Measurements from ENCODE around the gene AP5Z1. TPM values are rescaled to one million over a fixed set of nuclear protein-coding genes. Genes with fewer than 3 reads are reported as not detected.
A peak's percentile ranks its signal among the peaks of the same experiment; 100 is the strongest.
"Not testable (repeated sequence)": the region's sequence is repeated elsewhere in the genome, so short reads cannot be mapped to it uniquely, and the experiment has no call there.

AP5Z1 gene
- total and polyA plus RNA-seq, 3 experiments from 2014 or later: 38.9 to 49.8 (median 47.8) TPM

DNA sequence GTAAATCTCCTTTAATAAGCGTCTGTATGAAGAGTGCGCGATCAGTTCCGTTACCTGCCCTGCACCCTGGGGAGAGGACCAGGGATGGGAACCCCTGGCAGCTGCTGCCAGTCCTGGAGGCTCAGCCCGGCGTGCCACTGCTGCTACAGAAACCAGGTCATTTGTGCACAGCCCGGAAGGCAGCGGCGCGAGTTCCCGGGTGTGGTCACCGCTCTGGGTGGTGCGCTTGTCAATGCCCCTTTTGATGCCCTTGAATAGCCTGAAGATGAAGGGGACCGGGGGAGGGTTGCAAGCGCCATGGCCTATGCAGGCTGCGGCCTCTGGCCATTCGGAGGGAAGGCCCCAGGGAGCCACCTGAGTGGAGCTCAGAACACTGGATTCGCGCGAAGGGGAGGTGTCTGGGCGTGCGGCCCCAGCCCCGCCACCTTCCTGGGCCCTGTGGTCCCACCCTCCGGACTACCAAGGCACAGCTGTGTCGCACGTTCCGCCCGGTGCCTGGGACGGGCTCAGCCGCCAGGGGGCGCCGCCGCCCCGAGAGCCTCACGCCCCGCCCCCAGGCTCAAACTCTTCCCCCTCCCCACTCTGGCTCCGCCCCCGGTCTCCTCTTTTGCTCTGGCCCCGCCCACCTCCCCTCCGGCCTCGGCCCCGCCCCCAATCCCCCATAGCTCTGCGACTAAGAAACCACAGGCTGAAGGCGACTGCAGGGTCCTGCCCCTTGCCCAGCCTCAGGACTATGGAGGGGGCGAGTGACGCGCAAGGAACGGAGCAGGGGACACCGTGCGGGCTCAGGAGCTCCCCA is 16.5 kb downstream of the AP5Z1 start:
- peaks cover 0 to 15% (median 1%) of the 10 kb centered on the region in 3 donors for H3K4me1 Mint-ChIP-seq
- CTCF ChIA-PET: interaction anchor here (1.1 to 2.4 kb wide), 10 partner anchors 9 to 294 kb away, joined by 3 to 16 read pairs (median 4); partner anchors contain the start of gene AP5Z1

GRCh38 chr7:4792537-4793126 is 17.2 kb downstream of the AP5Z1 start:
- CTCF ChIA-PET: interaction anchor here (0.7 to 2.4 kb wide), 9 partner anchors 9 to 293 kb away, joined by 3 to 16 read pairs (median 4); partner anchors contain the start of gene AP5Z1
- H3K4me3 ChIP-seq (ENCODE audit: low read length): peak overlapping the region; percentile 19

More for the DNA sequence above, 16.5 kb downstream of the AP5Z1 start:
- Histone ChIP-seq H3K27ac (ENCODE audit: low read depth, low read length) (no peak overlapping the region), H3K4me1 (ENCODE audit: insufficient read depth, low read length) (no peaks in the 10 kb centered on the region), H3K36me3 (ENCODE audit: insufficient read depth, low read length) (peaks cover 5% of the 10 kb centered on the region), H3K27me3 (ENCODE audit: insufficient read depth, low read length, poor library complexity, severe bottlenecking) (no peaks in the 10 kb centered on the region), H3K4me3 (ENCODE audit: low read length) (peak overlapping the region; percentile 19), H3K9me3 (ENCODE audit: low read length) (no peaks in the 10 kb centered on the region)
- Mint-ChIP-seq H3K9me3 (no peaks in the 10 kb centered on the region), H3K27ac (peak overlapping the region in 2 of 8 donors; percentile 17 to 39), H3K4me3 (peak overlapping the region in 2 of 7 donors; percentile 20 to 25), H3K36me3 (peaks cover 0 to 41% (median 0%) of the 10 kb centered on the region in 3 donors), H3K27me3 (no peaks in the 10 kb centered on the region)
- DNase-seq: peak; percentile 71 to 80 (median 74)
- POLR2A ChIA-PET: interaction anchor here (1.9 kb wide), 1 partner anchor 17 kb away, joined by 10 read pairs; the partner anchor contains the start of gene AP5Z1

DNA sequence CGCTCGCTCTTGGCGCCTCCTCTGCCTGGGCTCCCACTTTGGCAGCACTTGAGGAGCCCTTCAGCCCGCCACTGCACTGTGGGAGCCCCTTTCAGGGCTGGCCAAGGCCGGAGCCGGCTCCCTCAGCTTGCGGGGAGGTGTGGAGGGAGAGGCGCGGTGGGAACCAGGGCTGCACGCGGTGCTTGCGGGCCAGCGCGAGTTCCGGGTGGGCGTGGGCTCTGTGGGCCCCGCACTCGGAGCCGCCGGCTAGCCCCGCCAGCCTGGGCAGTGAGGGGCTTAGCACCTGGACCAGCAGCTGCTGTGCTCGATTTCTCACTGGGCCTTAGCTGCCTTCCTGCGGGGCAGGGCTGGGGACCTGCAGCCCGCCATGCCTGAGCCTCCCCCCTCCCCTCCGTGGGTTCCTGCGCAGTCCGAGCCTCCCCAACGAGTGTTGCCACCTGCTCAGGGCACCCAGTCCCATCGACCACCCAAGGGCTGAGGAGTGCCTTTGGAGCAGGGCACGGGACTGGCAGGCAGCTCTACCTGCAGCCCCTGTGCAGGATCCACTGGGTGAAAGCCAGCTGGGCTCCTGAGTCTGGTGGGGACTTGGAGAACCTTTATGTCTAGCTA is 18.1 kb downstream of the AP5Z1 start:
- not testable (repeated sequence) for H3K27me3 ChIP-seq (ENCODE audit: insufficient read depth, low read length, poor library complexity, severe bottlenecking); H3K9me3 ChIP-seq (ENCODE audit: low read length); H3K27ac Mint-ChIP-seq; H3K4me3 ChIP-seq (ENCODE audit: low read length); H3K27me3 Mint-ChIP-seq; DNase-seq; H3K4me1 ChIP-seq (ENCODE audit: insufficient read depth, low read length); H3K9me3 Mint-ChIP-seq; H3K27ac ChIP-seq (ENCODE audit: low read depth, low read length); H3K36me3 ChIP-seq (ENCODE audit: insufficient read depth, low read length)
- ChIA-PET CTCF (interaction anchor here (0.7 to 2.4 kb wide), 5 partner anchors 14 to 181 kb away, joined by 3 to 16 read pairs (median 4); partner anchors contain the start of gene AP5Z1), POLR2A (interaction anchor here (1.9 kb wide), 1 partner anchor 18 kb away, joined by 10 read pairs; the partner anchor contains the start of gene AP5Z1)
- H3K36me3 Mint-ChIP-seq: peaks cover 0 to 29% (median 0%) of the 10 kb centered on the region in 3 donors
- H3K4me3 Mint-ChIP-seq: peak overlapping the region in 1 of 7 donors; percentile 9
- H3K4me1 Mint-ChIP-seq: peaks cover 0 to 15% (median 1%) of the 10 kb centered on the region in 3 donors

More at GRCh38 chr7:4792537-4793126, 17.2 kb downstream of the AP5Z1 start:
- Histone ChIP-seq H3K36me3 (ENCODE audit: insufficient read depth, low read length) (peaks cover 3% of the 10 kb centered on the region), H3K4me1 (ENCODE audit: insufficient read depth, low read length) (no peaks in the 10 kb centered on the region), H3K9me3 (ENCODE audit: low read length) (no peaks in the 10 kb centered on the region), H3K27ac (ENCODE audit: low read depth, low read length) (no peak overlapping the region), H3K27me3 (ENCODE audit: insufficient read depth, low read length, poor library complexity, severe bottlenecking) (no peaks in the 10 kb centered on the region)
- no peaks in the 10 kb centered on the region for H3K9me3 Mint-ChIP-seq
- H3K27ac Mint-ChIP-seq: no peak overlapping the region
- H3K4me3 Mint-ChIP-seq: peak overlapping the region in 1 of 7 donors; percentile 66
- H3K27me3 Mint-ChIP-seq: no peaks in the 10 kb centered on the region
- POLR2A ChIA-PET: interaction anchor here (1.9 kb wide), 1 partner anchor 17 kb away, joined by 10 read pairs; the partner anchor contains the start of gene AP5Z1
- peak in 1 of 5 donors; percentile 22 for DNase-seq
- H3K36me3 Mint-ChIP-seq: peaks cover 0 to 37% (median 0%) of the 10 kb centered on the region in 3 donors
- H3K4me1 Mint-ChIP-seq: peaks cover 0 to 15% (median 1%) of the 10 kb centered on the region in 3 donors

GRCh38 chr7:4794171-4794570 is 18.7 kb downstream of the AP5Z1 start:
- POLR2A ChIA-PET; H3K27ac Mint-ChIP-seq; H3K36me3 ChIP-seq (ENCODE audit: insufficient read depth, low read length); H3K4me1 ChIP-seq (ENCODE audit: insufficient read depth, low read length); H3K27me3 ChIP-seq (ENCODE audit: insufficient read depth, low read length, poor library complexity, severe bottlenecking); DNase-seq; H3K27ac ChIP-seq (ENCODE audit: low read depth, low read length); H3K9me3 ChIP-seq (ENCODE audit: low read length); H3K27me3 Mint-ChIP-seq; H3K4me3 ChIP-seq (ENCODE audit: low read length); H3K9me3 Mint-ChIP-seq; CTCF ChIA-PET: not testable (repeated sequence)
- peaks cover 0 to 22% (median 0%) of the 10 kb centered on the region in 3 donors for H3K36me3 Mint-ChIP-seq
- H3K4me3 Mint-ChIP-seq: peak overlapping the region in 1 of 7 donors; percentile 37
- H3K4me1 Mint-ChIP-seq: peaks cover 0 to 15% (median 1%) of the 10 kb centered on the region in 3 donors

- H3K27ac ChIP-seq (ENCODE audit: low read depth, low read length): no peak overlapping the region
- no peak overlapping the region for H3K4me3 Mint-ChIP-seq
- H3K36me3 ChIP-seq (ENCODE audit: insufficient read depth, low read length): no peaks in the 10 kb centered on the region
- ChIA-PET POLR2A (no interaction called here), CTCF (interaction anchor here (1.3 kb wide), 1 partner anchor 89 kb away, joined by 4 read pairs; the partner anchor contains the start of gene RADIL)
- H3K4me1 Mint-ChIP-seq: peaks cover 0 to 15% (median 1%) of the 10 kb centered on the region in 3 donors
- H3K9me3 ChIP-seq (ENCODE audit: low read length): no peaks in the 10 kb centered on the region
- no peaks in the 10 kb centered on the region for H3K9me3 Mint-ChIP-seq
- peaks cover 0 to 20% (median 0%) of the 10 kb centered on the region in 3 donors for H3K36me3 Mint-ChIP-seq
- H3K27me3 Mint-ChIP-seq: no peaks in the 10 kb centered on the region
- no peak for DNase-seq
- H3K4me3 ChIP-seq (ENCODE audit: low read length): no peak overlapping the region
- no peaks in the 10 kb centered on the region for H3K4me1 ChIP-seq (ENCODE audit: insufficient read depth, low read length)
- no peak overlapping the region for H3K27ac Mint-ChIP-seq
- no peaks in the 10 kb centered on the region for H3K27me3 ChIP-seq (ENCODE audit: insufficient read depth, low read length, poor library complexity, severe bottlenecking)
Observed at GRCh38 chr7:4794591-4795350, 19.3 kb downstream of the AP5Z1 start.

- Mint-ChIP-seq H3K36me3 (peaks cover 0 to 4% (median 0%) of the 10 kb centered on the region in 3 donors), H3K4me3 (no peak overlapping the region), H3K27me3 (no peaks in the 10 kb centered on the region), H3K9me3 (no peaks in the 10 kb centered on the region), H3K27ac (no peak overlapping the region), H3K4me1 (peaks cover 1 to 14% (median 5%) of the 10 kb centered on the region in 3 donors)
- H3K27ac ChIP-seq (ENCODE audit: low read depth, low read length): no peak overlapping the region
- H3K27me3 ChIP-seq (ENCODE audit: insufficient read depth, low read length, poor library complexity, severe bottlenecking): no peaks in the 10 kb centered on the region
- CTCF ChIA-PET: interaction anchor here (1.3 to 4.1 kb wide), 4 partner anchors 13 to 292 kb away, joined by 3 to 42 read pairs (median 5); partner anchors contain the start of gene AP5Z1
- no peak overlapping the region for H3K4me3 ChIP-seq (ENCODE audit: low read length)
- H3K9me3 ChIP-seq (ENCODE audit: low read length): no peaks in the 10 kb centered on the region
- H3K36me3 ChIP-seq (ENCODE audit: insufficient read depth, low read length): no peaks in the 10 kb centered on the region
- no peak for DNase-seq
- no peaks in the 10 kb centered on the region for H3K4me1 ChIP-seq (ENCODE audit: insufficient read depth, low read length)
- POLR2A ChIA-PET: no interaction called here
Observed at GRCh38 chr7:4796453-4796852, 21.0 kb downstream of the AP5Z1 start.

Measured in CD8-positive, alpha-beta memory T cell (primary cell).